HEK293T (cell line): ENCODE measurements around the gene ATG3.

Experiments
- ARNT ChIP-seq: fragments of 450-650 bp; IDR thresholded peaks from 2 replicates; pipeline ENCODE4 v1.6.1; 2017; ENCODE audit warnings: mild to moderate bottlenecking
- BHLHE40 ChIP-seq: fragments of 450-650 bp; IDR thresholded peaks from 2 replicates; pipeline ENCODE4 v1.6.1; 2016; ENCODE audit warnings: mild to moderate bottlenecking, moderate library complexity, borderline replicate concordance
- CTBP1 ChIP-seq: fragments of 450-650 bp; IDR thresholded peaks from 2 replicates; pipeline ENCODE4 v1.6.1; 2016; ENCODE audit warnings: borderline replicate concordance
- FOXA1 ChIP-seq: fragments of 450-650 bp; IDR thresholded peaks from 2 replicates; pipeline ENCODE4 v1.6.1; 2016; ENCODE audit warnings: mild to moderate bottlenecking
- FOXK2 ChIP-seq: fragments of 450-650 bp; IDR thresholded peaks from 2 replicates; pipeline ENCODE4 v1.6.1; 2016; ENCODE audit warnings: mild to moderate bottlenecking
- FOXM1 ChIP-seq: fragments of 450-650 bp; IDR thresholded peaks from 2 replicates; pipeline ENCODE4 v1.6.1; 2017; ENCODE audit warnings: mild to moderate bottlenecking, borderline replicate concordance
- L3MBTL2 ChIP-seq: fragments of 450-650 bp; conservative IDR thresholded peaks from 2 replicates; pipeline ENCODE4 v1.6.1; 2016; ENCODE audit warnings: mild to moderate bottlenecking
- LEF1 ChIP-seq: fragments of 450-650 bp; IDR thresholded peaks from 2 replicates; pipeline ENCODE4 v1.6.1; 2017; ENCODE audit warnings: mild to moderate bottlenecking, borderline replicate concordance
- SP1 ChIP-seq: fragments of 450-650 bp; IDR thresholded peaks from 2 replicates; pipeline ENCODE4 v1.6.1; 2017
- TARDBP ChIP-seq: fragments of 450-650 bp; IDR thresholded peaks from 2 replicates; pipeline ENCODE4 v1.6.1; 2016
- TF ChIP-seq, protein P1 (sequence below): fragments of 450-650 bp; IDR thresholded peaks from 2 replicates; pipeline ENCODE4 v1.6.1; 2016

DNA sequence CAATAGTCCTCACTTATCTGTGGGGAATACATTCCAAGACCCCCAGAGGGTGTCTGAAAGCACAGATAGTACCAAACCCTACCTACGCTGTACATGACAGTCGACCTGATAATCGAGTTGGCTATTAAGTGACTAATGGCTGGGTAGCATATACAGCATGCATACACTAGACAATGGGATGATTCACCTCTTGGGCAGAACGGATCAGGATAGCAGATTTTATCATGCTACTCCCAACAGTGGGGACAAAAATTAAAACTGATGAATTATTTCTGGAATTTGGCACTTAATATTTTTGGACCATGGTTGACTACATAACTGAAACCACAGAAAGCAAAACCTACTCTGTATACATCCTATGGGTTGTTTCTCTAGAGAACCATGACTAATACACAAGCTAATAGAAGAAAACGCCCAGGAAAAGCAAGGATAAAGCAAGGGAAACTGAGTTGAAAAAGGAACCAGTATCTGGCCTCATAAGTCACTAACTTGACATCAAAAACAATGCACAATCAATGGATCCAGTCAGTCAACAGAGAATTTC lies 15.5 kb downstream of the ATG3 start:
- TF ChIP-seq SP1 = no peak
- no peak for TF ChIP-seq FOXM1
- no peak for TF ChIP-seq TARDBP
- TF ChIP-seq FOXK2 = no peak
- TF ChIP-seq, protein P1, sequence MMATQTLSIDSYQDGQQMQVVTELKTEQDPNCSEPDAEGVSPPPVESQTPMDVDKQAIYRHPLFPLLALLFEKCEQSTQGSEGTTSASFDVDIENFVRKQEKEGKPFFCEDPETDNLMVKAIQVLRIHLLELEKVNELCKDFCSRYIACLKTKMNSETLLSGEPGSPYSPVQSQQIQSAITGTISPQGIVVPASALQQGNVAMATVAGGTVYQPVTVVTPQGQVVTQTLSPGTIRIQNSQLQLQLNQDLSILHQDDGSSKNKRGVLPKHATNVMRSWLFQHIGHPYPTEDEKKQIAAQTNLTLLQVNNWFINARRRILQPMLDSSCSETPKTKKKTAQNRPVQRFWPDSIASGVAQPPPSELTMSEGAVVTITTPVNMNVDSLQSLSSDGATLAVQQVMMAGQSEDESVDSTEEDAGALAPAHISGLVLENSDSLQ = no peak
- TF ChIP-seq L3MBTL2 = no peak
- TF ChIP-seq ARNT = no peak
- TF ChIP-seq BHLHE40 = no peak
- no peak for TF ChIP-seq FOXA1
- no peak for TF ChIP-seq CTBP1
- no peak for TF ChIP-seq LEF1
